Esophagus mucosa (tissue), 1 donor: ENCODE measurements around the gene SND1. TPM values are rescaled to one million over a fixed set of nuclear protein-coding genes. Genes with fewer than 3 reads are reported as not detected.

Experiments
- ATAC-seq: fragments of 200-7000 bp; cut with Tn5 transposase; one replicate; pipeline ENCODE4 v1.9.1; 2020
- total RNA-seq: library from RNA; stranded (reverse); gene quantifications from one replicate; pipeline ENCODE4 v1.2.4, GENCODE V29; 2023
- donor health status: DM: yes; HTN: yes; CAD: no.

The SND1 gene
- total RNA-seq, 1 donor from 2014 or later = 115 TPM

- ATAC-seq = no peak
Measured at GRCh38 chr7:127873715-127874636, 222.0 kb downstream of the SND1 start.

- no peak for ATAC-seq
Measured at GRCh38 chr7:127874951-127875608, 223.1 kb downstream of the SND1 start.

- ATAC-seq = no peak
Measured at GRCh38 chr7:127876393-127876792, 224.4 kb downstream of the SND1 start.

- no peak for ATAC-seq
Measured at GRCh38 chr7:127877951-127878350, 226.0 kb downstream of the SND1 start.

- no peak for ATAC-seq
Measured at GRCh38 chr7:127878791-127879190, 226.8 kb downstream of the SND1 start.

GRCh38 chr7:127879436-127879835, 227.4 kb downstream of the SND1 start:
- no peak for ATAC-seq

- ATAC-seq = no peak
Measured at GRCh38 chr7:127879942-127880341, 227.9 kb downstream of the SND1 start.

GRCh38 chr7:127880454-127880853, 228.5 kb downstream of the SND1 start:
- no peak for ATAC-seq

- no peak for ATAC-seq
Measured at GRCh38 chr7:127881564-127881963, 229.6 kb downstream of the SND1 start.

GRCh38 chr7:127882313-127882920, 230.4 kb downstream of the SND1 start:
- ATAC-seq = no peak

- no peak for ATAC-seq
Measured at GRCh38 chr7:127884066-127884559, 232.1 kb downstream of the SND1 start.

- no peak for ATAC-seq
Measured at GRCh38 chr7:127885222-127885772, 233.3 kb downstream of the SND1 start.

GRCh38 chr7:127885843-127886242, 233.8 kb downstream of the SND1 start:
- no peak for ATAC-seq

- ATAC-seq = no peak
Measured at GRCh38 chr7:127886248-127886647, 234.3 kb downstream of the SND1 start.

- no peak for ATAC-seq
Measured at GRCh38 chr7:127887096-127887495, 235.1 kb downstream of the SND1 start.

- no peak for ATAC-seq
Measured at GRCh38 chr7:127887631-127888030, 235.6 kb downstream of the SND1 start.

GRCh38 chr7:127888411-127888810, 236.4 kb downstream of the SND1 start:
- no peak for ATAC-seq

- no peak for ATAC-seq
Measured at GRCh38 chr7:127888825-127889224, 236.8 kb downstream of the SND1 start.

GRCh38 chr7:127889677-127890076, 237.7 kb downstream of the SND1 start:
- no peak for ATAC-seq

- no peak for ATAC-seq
Measured at GRCh38 chr7:127890726-127891125, 238.7 kb downstream of the SND1 start.

- no peak for ATAC-seq
Measured at GRCh38 chr7:127891144-127891543, 239.2 kb downstream of the SND1 start.

- no peak for ATAC-seq
Measured at GRCh38 chr7:127891854-127892438, 240.0 kb downstream of the SND1 start.
